Measurements from ENCODE around the gene YLPM1. TPM values are rescaled to one million over a fixed set of nuclear protein-coding genes. Genes with fewer than 3 reads are reported as not detected.

The YLPM1 gene
- total RNA-seq, 1 donor from 2014 or later = 53.0 TPM

DNA sequence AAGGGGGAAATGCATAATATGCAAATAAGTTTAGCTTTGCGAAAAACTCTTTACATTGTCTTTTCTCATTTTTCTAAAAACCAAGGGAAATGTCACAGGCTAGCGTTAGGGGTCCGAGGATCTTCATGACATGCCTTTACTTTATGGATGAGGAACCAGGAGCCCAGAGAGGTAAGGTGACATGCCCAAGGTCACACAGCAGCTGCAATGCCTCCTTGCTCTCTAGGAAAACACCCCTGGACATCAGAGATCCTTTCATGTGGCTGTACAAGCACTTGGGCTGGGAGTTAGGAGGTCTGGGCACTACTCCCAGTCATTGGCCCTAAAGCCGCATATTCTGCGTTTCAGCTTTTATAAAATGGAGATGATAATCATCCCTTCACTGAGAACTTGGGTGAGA is 112.1 kb downstream of the YLPM1 start:
- ATAC-seq (no peak), DNase-seq (no peak)
- Histone ChIP-seq H3K27me3 (no peaks in the 10 kb centered on the region), H3K36me3 (no peaks in the 10 kb centered on the region), H3K27ac (no peak overlapping the region), H3K9me3 (no peaks in the 10 kb centered on the region), H3K4me1 (no peaks in the 10 kb centered on the region), H3K4me3 (no peak overlapping the region)
- intact Hi-C loops (cut with DNase I) = no loop called here
- TF ChIP-seq, protein P1, sequence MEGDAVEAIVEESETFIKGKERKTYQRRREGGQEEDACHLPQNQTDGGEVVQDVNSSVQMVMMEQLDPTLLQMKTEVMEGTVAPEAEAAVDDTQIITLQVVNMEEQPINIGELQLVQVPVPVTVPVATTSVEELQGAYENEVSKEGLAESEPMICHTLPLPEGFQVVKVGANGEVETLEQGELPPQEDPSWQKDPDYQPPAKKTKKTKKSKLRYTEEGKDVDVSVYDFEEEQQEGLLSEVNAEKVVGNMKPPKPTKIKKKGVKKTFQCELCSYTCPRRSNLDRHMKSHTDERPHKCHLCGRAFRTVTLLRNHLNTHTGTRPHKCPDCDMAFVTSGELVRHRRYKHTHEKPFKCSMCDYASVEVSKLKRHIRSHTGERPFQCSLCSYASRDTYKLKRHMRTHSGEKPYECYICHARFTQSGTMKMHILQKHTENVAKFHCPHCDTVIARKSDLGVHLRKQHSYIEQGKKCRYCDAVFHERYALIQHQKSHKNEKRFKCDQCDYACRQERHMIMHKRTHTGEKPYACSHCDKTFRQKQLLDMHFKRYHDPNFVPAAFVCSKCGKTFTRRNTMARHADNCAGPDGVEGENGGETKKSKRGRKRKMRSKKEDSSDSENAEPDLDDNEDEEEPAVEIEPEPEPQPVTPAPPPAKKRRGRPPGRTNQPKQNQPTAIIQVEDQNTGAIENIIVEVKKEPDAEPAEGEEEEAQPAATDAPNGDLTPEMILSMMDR (IDR thresholded peaks at IDR 0.05) = no peak

DNA sequence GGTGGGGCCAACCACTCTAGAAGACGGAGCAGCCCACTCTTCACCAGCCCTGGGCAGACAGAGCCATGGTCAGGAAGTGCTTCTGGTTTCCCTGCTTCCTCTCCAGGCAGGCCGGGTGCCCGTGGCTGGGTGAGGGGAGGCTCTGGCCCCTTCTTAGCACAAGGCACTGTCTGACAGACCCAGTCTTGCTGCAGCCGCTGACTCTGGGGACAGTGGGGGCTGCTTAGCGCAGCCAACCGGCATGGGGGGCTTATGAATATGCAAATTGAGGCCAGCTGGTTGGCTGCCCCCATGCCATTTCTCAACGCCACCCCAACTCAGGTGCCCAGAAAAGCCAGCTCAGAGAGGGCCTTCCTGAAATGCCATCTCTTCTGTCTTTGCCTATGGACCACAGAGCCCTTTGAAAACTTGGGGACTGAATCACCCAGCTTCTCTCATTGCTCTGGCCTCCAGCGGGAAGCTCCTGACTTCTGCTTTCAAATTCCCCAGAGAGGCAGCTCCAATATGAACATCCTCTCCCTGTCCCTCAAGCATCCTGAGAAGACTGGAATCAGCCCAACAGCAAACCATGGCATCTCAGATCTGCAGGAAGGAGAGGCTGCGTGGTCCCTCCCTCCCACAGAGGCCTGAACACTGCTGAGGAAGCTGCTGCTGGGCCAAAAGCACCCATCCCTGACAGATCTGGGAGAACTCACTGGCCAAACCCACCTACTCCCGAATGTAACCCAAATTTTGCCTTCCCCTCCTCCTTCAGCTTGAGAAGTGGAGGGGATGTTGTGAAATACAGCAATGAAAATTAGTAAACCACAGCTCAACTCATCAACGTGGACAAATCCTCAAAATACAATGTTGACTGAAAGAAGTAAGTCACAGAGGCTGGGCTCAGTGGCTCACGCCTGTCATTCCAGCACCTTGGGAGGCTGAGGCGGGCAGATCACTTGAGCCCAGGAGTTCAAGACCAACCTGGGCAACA is 113.1 kb downstream of the YLPM1 start, which contains the start of gene PROX2:
TSS of gene PROX2 (minus strand) at position 205 of the 973 bp plus-strand sequence. CDS start 12,311 bp downstream, outside the sequence.
- Histone ChIP-seq H3K9me3 (no peaks in the 10 kb centered on the region), H3K4me1 (peaks cover 5% of the 10 kb centered on the region), H3K4me3 (no peak within 1 kb of the TSS), H3K27ac (no peak within 1 kb of the TSS), H3K36me3 (no peaks in the 10 kb centered on the region), H3K27me3 (no peaks in the 10 kb centered on the region)
- ATAC-seq (peak; percentile 40), DNase-seq (no peak)
- intact Hi-C loops (cut with DNase I) = no loop called here
- TF ChIP-seq, protein P1 (IDR thresholded peaks at IDR 0.05) = no peak

DNA sequence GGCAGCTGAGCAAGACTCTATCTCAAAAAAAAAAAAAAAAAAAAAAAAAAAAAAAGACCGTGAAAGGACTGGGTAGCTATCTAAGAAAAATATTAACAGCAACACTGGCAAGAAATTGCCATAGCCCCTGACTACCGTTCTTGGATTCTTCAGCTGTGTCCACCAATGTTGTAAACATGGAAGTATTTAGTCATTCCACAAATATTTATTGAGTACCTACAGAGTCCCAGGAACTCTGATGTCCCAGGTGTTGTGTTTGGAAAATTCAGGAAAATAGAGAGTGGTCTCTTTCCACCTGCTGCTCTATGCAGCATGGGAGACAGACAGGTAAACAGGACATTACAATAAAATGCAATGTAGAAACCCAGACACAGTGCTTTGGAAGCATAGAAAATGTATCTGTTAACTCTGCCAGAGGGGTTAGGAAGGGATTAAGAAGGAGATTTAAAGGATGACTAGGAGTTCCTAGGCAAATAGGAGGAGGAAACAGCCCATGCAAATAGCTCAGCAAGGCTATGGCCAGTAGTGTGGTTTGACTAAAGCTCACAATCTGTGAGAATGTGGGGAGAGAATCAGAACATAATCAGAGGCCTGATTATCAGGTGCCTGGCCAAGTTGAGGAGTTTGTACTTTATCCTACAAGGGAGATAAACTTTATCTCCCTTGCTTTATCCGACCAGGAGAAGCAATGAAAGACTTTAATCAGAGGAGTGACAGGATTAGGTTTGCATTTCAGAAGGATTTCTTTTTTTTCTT is 116.5 kb downstream of the YLPM1 start:
- Histone ChIP-seq H3K4me3 (no peak overlapping the region), H3K27me3 (no peaks in the 10 kb centered on the region), H3K36me3 (no peaks in the 10 kb centered on the region), H3K27ac (no peak overlapping the region), H3K4me1 (peaks cover 27% of the 10 kb centered on the region), H3K9me3 (no peaks in the 10 kb centered on the region)
- TF ChIP-seq, protein P1 (IDR thresholded peaks at IDR 0.05) = no peak
- DNase-seq (no peak), ATAC-seq (no peak)
- intact Hi-C loops (cut with DNase I) = no loop called here

DNA sequence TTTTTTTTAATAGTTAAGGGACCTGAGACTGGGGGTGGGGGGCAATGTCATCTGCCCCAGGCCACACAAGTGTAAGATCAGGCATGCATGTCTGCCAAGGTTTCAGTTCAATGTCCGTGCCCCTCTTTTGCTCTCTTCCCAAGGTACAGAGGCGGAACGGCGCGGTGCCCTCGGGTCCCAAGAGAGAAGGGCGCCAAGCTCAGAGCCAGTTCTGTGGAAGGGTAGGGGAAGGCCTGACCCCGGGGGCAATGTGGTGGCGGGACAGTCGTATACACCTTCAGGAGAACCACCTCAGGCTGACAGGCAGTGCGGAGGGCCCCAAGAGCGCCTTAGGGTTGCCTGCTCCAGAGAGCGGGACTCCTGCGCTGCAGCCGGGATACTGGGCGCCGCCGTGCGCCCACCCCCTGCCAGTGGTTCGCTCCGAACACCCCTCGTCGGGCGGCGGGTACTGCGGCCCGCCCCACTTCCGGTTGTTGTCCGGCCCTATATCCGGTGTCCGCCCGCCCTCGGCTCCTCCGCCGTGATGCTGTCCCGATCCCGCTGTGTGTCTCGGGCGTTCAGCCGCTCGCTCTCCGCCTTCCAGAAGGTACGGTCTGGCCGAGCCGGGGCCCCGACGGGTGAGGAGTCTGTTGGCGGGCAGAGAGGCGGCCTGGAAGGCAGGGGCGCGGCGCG is 118.5 kb downstream of the YLPM1 start, which contains the start of gene DLST:
TSS of gene DLST (plus strand) at position 486 of the 672 bp plus-strand sequence. CDS start at position 524, 38 bp downstream.
- Histone ChIP-seq H3K4me3 (peak within 1 kb of the TSS; percentile 93), H3K27me3 (no peaks in the 10 kb centered on the region), H3K36me3 (peaks cover 12% of the 10 kb centered on the region), H3K9me3 (no peaks in the 10 kb centered on the region), H3K27ac (peak within 1 kb of the TSS; percentile 96), H3K4me1 (peaks cover 43% of the 10 kb centered on the region)
- peak; percentile 94 for DNase-seq
- intact Hi-C loops (cut with DNase I) = no loop called here
- TF ChIP-seq, protein P1 (IDR thresholded peaks at IDR 0.05) = no peak
- peak; percentile 99 for ATAC-seq

Measured in upper lobe of right lung (tissue), 1 donor.